ENCODE measurements around the gene ZBTB8A.
"Not testable (repeated sequence)": the region's sequence is repeated elsewhere in the genome, so short reads cannot be mapped to it uniquely, and the experiment has no call there.

ZBTB8A gene

DNA sequence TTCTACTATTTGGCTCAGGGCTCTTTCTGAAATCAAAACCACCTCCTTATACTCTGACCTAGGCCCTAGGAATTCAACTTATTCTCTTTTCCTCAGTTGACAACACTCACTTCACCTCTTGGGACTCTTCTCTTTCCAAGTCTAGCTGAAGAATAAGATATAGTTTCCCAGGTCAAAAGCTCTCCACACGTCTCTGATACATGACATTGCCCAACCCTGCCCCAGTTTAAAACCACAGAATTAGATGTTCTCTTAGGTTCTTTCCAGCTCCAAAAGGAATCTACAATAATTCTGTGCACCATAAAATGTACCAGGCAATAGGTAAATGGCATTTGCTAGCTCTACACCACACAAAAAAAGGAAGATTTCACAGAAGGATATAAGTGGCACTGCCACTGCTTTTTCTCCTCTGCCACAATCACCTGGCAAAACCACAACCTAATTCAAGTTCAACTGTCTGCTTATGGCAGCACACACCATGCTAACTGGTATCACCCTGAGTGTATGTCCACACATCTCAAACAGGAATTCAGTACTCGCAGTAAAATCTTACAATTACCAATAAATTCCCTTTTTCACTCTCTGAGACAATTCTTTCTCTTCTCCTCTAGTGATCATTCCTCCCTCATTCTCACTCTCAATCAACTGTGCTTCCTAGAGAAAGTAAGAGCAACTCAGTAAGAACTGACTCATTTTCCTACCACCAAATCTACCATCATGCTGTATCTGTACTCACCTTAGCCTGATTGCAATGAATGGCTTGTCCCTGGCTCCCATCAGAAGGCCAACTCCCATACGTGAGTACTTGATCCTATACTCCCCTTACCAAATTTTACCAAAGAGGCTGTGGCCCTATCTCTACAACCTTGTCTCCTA is 83.8 kb downstream of the ZBTB8A start:
- DNase-seq, result peak; percentile 79

- peak; percentile 48 for DNase-seq
Measured at GRCh38 chr1:32623775-32624174, 84.5 kb downstream of the ZBTB8A start.

DNA sequence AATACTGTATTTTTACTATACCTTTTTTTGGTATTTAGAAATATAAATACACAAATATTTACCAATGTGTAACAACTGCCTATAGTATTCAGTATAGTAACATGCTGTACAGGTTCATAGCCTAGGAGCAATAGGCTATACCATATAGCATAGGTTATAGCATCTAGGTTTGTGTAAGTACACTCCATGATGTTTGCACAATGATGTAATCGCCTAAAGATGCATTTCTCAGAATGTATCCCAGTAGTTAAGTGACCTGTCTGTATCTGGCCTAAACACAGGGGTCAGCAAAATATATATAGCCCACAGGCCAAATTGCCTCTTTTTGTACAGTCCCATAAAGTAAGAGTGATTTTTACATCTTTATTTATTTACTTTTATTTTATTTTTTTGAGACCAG is 86.9 kb downstream of the ZBTB8A start:
- DNase-seq, result no peak

DNA sequence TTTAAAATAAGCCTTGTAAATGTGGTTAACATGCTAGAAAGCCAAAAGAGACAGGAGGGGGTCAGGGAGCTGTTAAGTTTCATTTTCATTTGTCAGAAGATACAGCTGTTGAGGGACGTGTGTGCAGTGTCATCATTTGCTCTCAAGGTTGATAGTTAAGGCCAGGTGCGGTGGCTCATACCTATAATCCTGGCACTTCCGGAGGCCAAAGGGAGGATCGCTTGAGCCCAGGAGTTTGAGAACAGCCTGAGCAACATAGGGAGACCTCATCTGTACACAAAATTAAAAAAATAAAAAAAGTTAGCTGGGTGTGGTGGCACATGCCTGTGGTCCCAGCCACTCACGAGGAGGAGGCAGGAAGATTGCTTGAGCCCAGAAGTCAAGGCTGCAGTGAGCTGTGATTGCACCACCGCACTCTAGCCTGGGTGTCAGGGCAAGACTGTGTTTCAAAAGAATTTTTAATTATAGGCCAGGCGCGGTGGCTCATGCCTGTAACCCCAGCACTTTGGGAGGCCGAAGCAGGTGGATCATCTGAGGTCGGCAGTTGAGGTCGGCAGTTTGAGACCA is 88.5 kb downstream of the ZBTB8A start:
- peak; percentile 43 for DNase-seq

DNA sequence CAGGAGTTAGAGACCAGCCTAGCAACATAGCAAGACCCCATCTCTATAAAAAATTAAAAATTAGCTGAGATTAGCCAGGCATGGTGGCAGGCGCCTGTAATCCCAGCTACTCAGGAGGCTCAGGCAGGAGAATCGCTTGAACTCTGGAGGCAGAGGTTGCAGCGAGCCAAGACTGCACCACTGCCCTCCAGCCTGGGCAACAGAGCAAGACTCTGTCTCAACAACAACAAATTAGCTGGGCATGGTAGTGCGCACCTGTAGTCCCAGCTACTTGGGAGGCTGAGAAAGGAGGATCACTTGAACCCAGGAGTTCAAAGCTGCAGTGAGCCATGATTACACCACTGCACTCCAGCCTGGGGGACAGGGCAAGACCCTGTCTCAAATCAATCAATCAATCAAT is 90.9 kb downstream of the ZBTB8A start:
- not testable (repeated sequence) for DNase-seq

- no peak for DNase-seq
Measured at GRCh38 chr1:32632829-32633228, 93.6 kb downstream of the ZBTB8A start.

DNA sequence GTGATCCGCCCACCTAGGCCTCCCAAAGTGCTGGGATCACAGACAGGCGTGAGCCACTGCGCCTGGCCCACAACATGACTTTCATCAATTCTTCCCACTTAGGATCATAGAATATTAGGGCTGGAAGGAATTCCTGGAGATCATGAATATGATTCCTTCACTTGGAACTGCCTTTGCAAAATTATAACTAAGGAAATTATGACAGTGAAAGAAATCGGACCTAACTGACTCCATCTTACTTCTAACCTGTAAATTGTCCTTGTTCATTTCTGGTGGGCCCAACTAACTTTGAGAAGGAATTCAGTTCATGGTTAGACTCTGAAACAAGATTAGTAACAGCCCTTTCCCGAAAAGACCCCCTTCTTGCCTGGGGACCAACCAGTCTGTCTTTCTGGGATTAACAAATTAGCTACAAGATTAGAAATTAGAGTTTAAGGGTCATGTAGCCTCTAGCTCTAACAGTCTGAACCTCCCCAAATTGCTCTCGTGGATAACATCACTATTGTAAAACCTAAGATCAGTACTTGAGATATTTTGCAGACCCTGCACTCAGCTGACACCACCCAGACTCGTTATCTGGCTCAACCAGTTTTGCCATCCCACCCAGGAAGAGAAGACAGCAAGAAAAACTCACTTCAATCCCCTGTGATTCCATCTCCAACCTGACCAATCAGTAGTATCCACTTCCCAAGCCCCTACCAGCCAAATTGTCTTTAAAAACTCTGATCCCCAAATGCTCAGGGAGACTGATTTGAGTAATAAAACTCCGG is 96.5 kb downstream of the ZBTB8A start:
- DNase-seq, result no peak

DNA sequence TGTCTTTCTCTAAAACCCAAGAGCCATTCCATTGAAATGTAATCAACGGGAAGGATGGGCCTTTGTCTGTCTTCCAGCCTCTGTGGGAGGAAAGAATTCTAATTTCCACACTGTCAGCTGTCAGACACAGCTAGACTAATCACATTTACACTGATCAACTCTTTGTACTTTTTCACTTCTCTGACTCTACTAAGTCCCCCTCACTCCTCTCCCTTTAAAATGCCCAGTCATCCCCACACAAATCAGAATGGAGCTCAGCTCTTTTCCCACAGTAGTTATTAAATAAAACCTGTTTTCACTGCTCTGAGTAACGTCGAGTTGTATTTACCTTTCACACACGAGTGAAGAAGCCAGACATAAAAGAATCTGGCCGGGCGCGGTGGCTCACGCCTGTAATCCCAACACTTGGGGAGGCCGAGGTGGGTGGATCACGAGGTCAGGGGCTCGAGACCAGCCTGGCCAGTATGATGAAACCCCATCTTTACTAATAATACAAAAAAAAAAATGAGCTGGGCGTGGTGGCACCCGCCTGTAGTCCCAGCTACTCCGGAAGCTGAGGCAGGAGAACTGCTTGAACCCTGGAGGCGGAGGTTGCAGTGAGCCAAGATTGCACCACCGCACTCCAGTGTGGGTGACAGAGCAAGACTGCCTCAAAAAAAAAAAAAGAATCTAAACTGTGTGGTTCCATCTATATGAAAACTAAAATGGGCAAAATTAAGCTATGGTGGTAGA is 97.9 kb downstream of the ZBTB8A start:
- DNase-seq, result no peak

GRCh38 chr1:32639489-32640075 is 100.4 kb downstream of the ZBTB8A start:
- no peak for DNase-seq

- not testable (repeated sequence) for DNase-seq
Measured at GRCh38 chr1:32642292-32642827, 103.1 kb downstream of the ZBTB8A start.

GRCh38 chr1:32644426-32644825 is 105.2 kb downstream of the ZBTB8A start:
- DNase-seq, result no peak

GRCh38 chr1:32647308-32648134 is 108.3 kb downstream of the ZBTB8A start:
- DNase-seq, result peak; percentile 57

GRCh38 chr1:32650248-32650751 is 111.1 kb downstream of the ZBTB8A start, which contains the start of gene ZBTB8OS:
ZBTB8OS (minus strand) TSS chr1:32650550; CDS start chr1:32650529, 21 bp downstream.
- peak; percentile 94 for DNase-seq

DNA sequence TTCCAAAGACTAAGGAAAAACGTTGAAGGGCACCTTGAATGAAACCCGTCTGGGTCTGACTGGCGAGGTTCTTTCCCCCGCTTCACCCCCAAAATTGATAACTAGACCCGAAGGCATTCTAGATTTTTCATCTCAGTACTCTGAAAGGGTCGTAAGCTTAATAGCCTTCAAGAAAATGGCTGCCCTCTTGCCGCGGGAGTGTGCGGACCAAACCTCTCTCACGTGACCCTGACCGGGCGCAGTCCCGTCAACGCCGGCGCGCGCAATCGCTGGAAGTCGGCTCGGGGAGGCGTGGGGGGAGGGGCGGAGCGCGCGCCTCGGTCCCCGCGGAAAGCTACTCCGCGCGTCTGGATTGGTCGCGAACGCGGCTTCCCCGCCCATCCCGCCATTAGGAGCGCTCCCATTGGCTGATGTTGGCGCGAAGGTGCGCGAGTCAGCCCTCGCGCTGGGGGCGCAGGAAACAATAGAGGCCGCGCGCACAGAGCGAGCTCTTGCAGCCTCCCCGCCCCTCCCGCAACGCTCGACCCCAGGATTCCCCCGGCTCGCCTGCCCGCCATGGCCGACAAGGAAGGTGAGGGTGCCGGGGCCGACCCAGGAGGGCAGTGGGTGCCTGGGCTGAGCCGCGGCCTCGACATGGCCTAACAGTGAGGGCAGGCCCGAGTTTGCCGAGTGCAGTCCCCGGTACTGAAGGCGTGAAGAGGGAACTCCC is 111.7 kb downstream of the ZBTB8A start, which contains the start of gene RBBP4:
Gene RBBP4 (plus strand): TSS at position 457 of the 709 bp plus-strand sequence. CDS start 99 bp downstream, at position 556.
- DNase-seq, result peak; percentile 98

DNA sequence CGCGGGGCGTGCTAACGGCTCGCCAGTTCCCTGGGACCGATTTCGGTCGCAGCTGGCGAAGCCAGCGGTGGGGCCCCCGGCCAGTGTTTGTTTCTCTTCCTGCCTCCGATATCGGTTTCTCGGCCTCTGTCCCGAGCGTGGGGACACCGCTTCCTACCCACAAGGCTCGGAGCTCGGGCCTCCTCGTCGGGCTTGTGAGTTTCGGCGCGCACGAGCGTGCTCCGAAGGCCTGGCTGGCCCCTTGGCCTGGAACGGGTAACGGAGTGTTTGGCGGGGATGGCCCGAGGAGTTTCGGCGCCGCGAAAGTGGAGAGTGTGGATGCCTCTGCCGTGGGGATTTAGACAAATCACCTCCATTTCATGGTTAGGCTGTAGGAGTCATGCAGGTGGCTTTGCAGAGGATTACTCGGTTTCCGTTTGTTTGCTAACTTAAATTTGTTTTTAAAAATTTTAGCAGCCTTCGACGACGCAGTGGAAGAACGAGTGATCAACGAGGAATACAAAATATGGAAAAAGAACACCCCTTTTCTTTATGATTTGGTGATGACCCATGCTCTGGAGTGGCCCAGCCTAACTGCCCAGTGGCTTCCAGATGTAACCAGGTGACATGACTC is 112.3 kb downstream of the ZBTB8A start:
- no peak for DNase-seq

- DNase-seq, result no peak
Measured at GRCh38 chr1:32652244-32652962, 113.2 kb downstream of the ZBTB8A start.

Measured in activated CD4-positive, alpha-beta T cell treated with anti-CD3 and anti-CD28 coated beads, Interleukin-10, Interleukin-2, amounts not matched to agents 100 ng/mL and 50 ng/mL, durations not matched to agents 16 hours and 8 hours (primary cell).